K562 (cell line): ENCODE data around the gene BMPR2. TPM values are rescaled to one million over a fixed set of nuclear protein-coding genes. Genes with fewer than 3 reads are reported as not detected.
A peak's percentile ranks its signal among the peaks of the same experiment; 100 is the strongest.

ENCODE experiments used
- ATAC-seq: fragments of 200-7000 bp; cut with Tn5 transposase; 3 replicates; pipeline ENCODE4 v1.9.1; 2020; ENCODE audit warnings: moderate library complexity
- BruUV-seq: library from RNA; stranded (reverse); fragments of 400-500 nt; replicated peaks from 2 replicates; lab custom pipeline; 2021; lab: Mats Ljungman, UMichigan
- CTCF ChIA-PET: fragments of 300-600 bp; formaldehyde crosslinking; extraction: SDS; loops from one replicate; lab custom pipeline; 2021; ENCODE audit warnings: low intra/inter-chr PET ratio; lab: Yijun Ruan, JAX
- POLR2A ChIA-PET: fragments of 300-600, 350-650 bp; sonication (Branson Sonifier 250); formaldehyde crosslinking; extraction: SDS; loops from one replicate; lab custom pipeline; 2021; ENCODE audit warnings: antibody characterized with exemption, inconsistent platforms; lab: Yijun Ruan, JAX
- DNase-seq, 4 experiments: peaks; one replicate each; pipeline versions ENCODE4 v3.0.0 to v3.0.0-alpha.2; 2011 to 2018; ENCODE audit warnings: low spot score in 3 of 4, mixed read lengths in 3 of 4; ENCODE audit errors: extremely low read depth in 1 of 4
- FAIRE-seq: peaks from 2 replicates; lab custom pipeline; 2011; peaks lifted over from hg19 to GRCh38; lab: Jason Lieb, UNC
- H2AFZ ChIP-seq: 2 replicates; pipeline ENCODE4 v1.6.0; 2011; ENCODE audit warnings: low read depth, low read length, control low read depth, inconsistent platforms
- H3K27ac ChIP-seq: fragments of 200-600 bp; 3 replicates; pipeline ENCODE4 v1.8.0; 2011; ENCODE audit warnings: low read depth, mild to moderate bottlenecking, control low read depth, inconsistent platforms, low read length, moderate library complexity, mixed read lengths; ENCODE audit errors: extremely low read depth
- H3K27me3 ChIP-seq, 2 experiments: fragments of 300-600 bp in 1 of 2; 2 replicates in 1 of 2; 3 replicates in 1 of 2; pipeline versions ENCODE4 v1.6.0 to v1.8.0; 2011; ENCODE audit warnings: inconsistent platforms in 2 of 2, low read length in 2 of 2, mild to moderate bottlenecking in 1 of 2, mixed read lengths in 1 of 2, moderate library complexity in 1 of 2; ENCODE audit not compliant: control insufficient read depth in 2 of 2, insufficient read depth in 2 of 2
- H3K36me3 ChIP-seq: fragments of 300-600 bp; 3 replicates; pipeline ENCODE4 v1.8.0; 2011; ENCODE audit warnings: mild to moderate bottlenecking, low read length, inconsistent platforms; ENCODE audit not compliant: control insufficient read depth, insufficient read depth
- H3K4me1 ChIP-seq, 2 experiments: fragments of 200-600 bp in 1 of 2; replicated peaks in 1 of 2; 2 replicates in 1 of 2; 3 replicates in 1 of 2; pipeline versions ENCODE4 v1.5.1 to v1.8.0; 2011; ENCODE audit warnings: inconsistent platforms in 2 of 2, low read length in 2 of 2, mild to moderate bottlenecking in 1 of 2, mixed read lengths in 1 of 2, moderate library complexity in 1 of 2; ENCODE audit not compliant: control insufficient read depth in 2 of 2, insufficient read depth in 2 of 2
- H3K4me2 ChIP-seq: 2 replicates; pipeline ENCODE4 v1.6.1; 2011; ENCODE audit warnings: low read length, control low read depth, inconsistent platforms, mixed read lengths; ENCODE audit not compliant: insufficient read depth
- H3K4me3 ChIP-seq: fragments of 200-600 bp; sonication (generic), shearing (Covaris generic); 2 replicates; pipeline ENCODE4 v1.5.1; 2016; ENCODE audit warnings: control low read depth, inconsistent platforms
- H3K79me2 ChIP-seq: fragments of 200-600 bp; 3 replicates; pipeline ENCODE4 v1.8.0; 2011; ENCODE audit warnings: low read length, inconsistent platforms; ENCODE audit not compliant: control insufficient read depth, insufficient read depth
- H3K9ac ChIP-seq, 2 experiments: 2 replicates each; pipeline versions ENCODE4 v1.6.0 to v1.6.1; 2011; ENCODE audit warnings: low read depth in 2 of 2, low read length in 2 of 2, control low read depth in 1 of 2, inconsistent platforms in 1 of 2, mild to moderate bottlenecking in 1 of 2, mixed read lengths in 1 of 2; ENCODE audit not compliant: insufficient read depth in 1 of 2
- H3K9me1 ChIP-seq: one replicate; pipeline ENCODE4 v1.6.0; 2011; ENCODE audit warnings: inconsistent platforms, mild to moderate bottlenecking, low read length, moderate library complexity; ENCODE audit not compliant: control insufficient read depth, insufficient read depth
- H3K9me3 ChIP-seq: replicated peaks from 2 replicates; pipeline ENCODE4 v1.5.1; 2011; ENCODE audit warnings: low read depth, low read length, inconsistent platforms; ENCODE audit not compliant: control insufficient read depth, insufficient read depth
- H4K20me1 ChIP-seq: replicated peaks from 2 replicates; pipeline ENCODE4 v1.6.1; 2011; ENCODE audit warnings: low read length, inconsistent platforms, mixed read lengths; ENCODE audit not compliant: control insufficient read depth, insufficient read depth
- BACH1 ChIP-seq: fragments of 200-800 bp; sonication (Bioruptor generic); IDR thresholded peaks from 2 replicates; pipeline ENCODE4 v1.6.1; 2016; ENCODE audit warnings: missing genetic modification characterization, missing compliant biosample characterization
- NCOA1 ChIP-seq: fragments of 450-650 bp; IDR thresholded peaks from 2 replicates; pipeline ENCODE4 v1.6.1; 2016; ENCODE audit warnings: low read depth
- NEUROD1 ChIP-seq: fragments of 150-350 bp; IDR thresholded peaks from 2 replicates; pipeline ENCODE4 v1.6.1; 2014; ENCODE audit warnings: borderline replicate concordance, low read length, low read depth; ENCODE audit not compliant: partially characterized antibody
- NFE2L1 ChIP-seq: fragments of 450-650 bp; IDR thresholded peaks from 2 replicates; pipeline ENCODE4 v1.6.1; 2016; ENCODE audit warnings: missing genetic modification characterization, low read depth, mild to moderate bottlenecking, missing compliant biosample characterization, moderate library complexity, borderline replicate concordance
- NRF1 ChIP-seq, 2 experiments: fragments of 450-650 bp; IDR thresholded peaks in 1 of 2; conservative IDR thresholded peaks in 1 of 2; 2 replicates each; pipeline ENCODE4 v1.6.1; 2014; ENCODE audit warnings: mild to moderate bottlenecking in 2 of 2
- PHB2 ChIP-seq: fragments of 450-650 bp; IDR thresholded peaks from 2 replicates; pipeline ENCODE4 v1.6.1; 2017; ENCODE audit warnings: low read depth
- SPI1 ChIP-seq: IDR thresholded peaks from 2 replicates; pipeline ENCODE4 v1.6.1; 2011; ENCODE audit warnings: low read depth, low read length, control low read depth, borderline replicate concordance
- STAG1 ChIP-seq: sonication (generic); formaldehyde crosslinking; IDR thresholded peaks from 2 replicates; pipeline ENCODE4 v1.5.0; 2020; ENCODE audit warnings: missing genetic modification reagents, borderline replicate concordance
- TBL1XR1 ChIP-seq, 2 experiments: IDR thresholded peaks; 2 replicates each; pipeline ENCODE4 v1.6.1; 2012; ENCODE audit warnings: improper control_type of control experiment in 2 of 2, low read length in 2 of 2, mild to moderate bottlenecking in 1 of 2
- TGIF2 ChIP-seq: sonication (generic); formaldehyde crosslinking; IDR thresholded peaks from 2 replicates; pipeline ENCODE4 v1.8.1; 2022; ENCODE audit warnings: mild to moderate bottlenecking, missing genetic modification reagents, moderate library complexity
- ZNF589 ChIP-seq: fragments of 200-800 bp; sonication (Bioruptor generic); IDR thresholded peaks from 2 replicates; pipeline ENCODE4 v1.6.1; 2016; ENCODE audit warnings: low read depth, missing genetic modification characterization, missing compliant biosample characterization
- WGBS: fragments of 100-300 bp; shearing (Covaris generic); methylation state at CpG from one replicate; pipeline ENCODE4 v1.1.6; 2016; ENCODE audit warnings: low coverage, mixed read lengths; ENCODE audit not compliant: insufficient coverage; ENCODE audit errors: missing lambda C conversion rate; 5-methylcytosine and 5-hydroxymethylcytosine counted together
- in situ Hi-C: fragments of 300-500 bp; cut with MboI; formaldehyde crosslinking; loops from 4 replicates; pipeline ENCODE4 v1.15.0; 2018; ENCODE audit warnings: inconsistent platforms, mixed read lengths
- intact Hi-C: fragments of 100-400 bp; cut with micrococcal nuclease; formaldehyde crosslinking; loops from 2 replicates; pipeline ENCODE4 v1.14.2; 2022
- polyA plus RNA-seq, 8 experiments: library from polyadenylated mRNA; depleted of rRNA in 4 of 8; stranded (reverse) in 5 of 8; unstranded in 3 of 8; fragments of >200 nt; fragmentation: Nextera tagmentation in 2 of 8; fragmentation: Illumina TruSeq in 1 of 8; extraction: Ambion mirVana in 2 of 8; extraction: Trizol in 1 of 8; gene quantifications; 2 replicates each; pipeline versions ENCODE4 v1.2.1 to v1.2.3, GENCODE V29; 2011 to 2014; ENCODE audit warnings: inconsistent platforms in 1 of 8, missing spikeins in 1 of 8
- total RNA-seq, 7 experiments: library from RNA; depleted of rRNA in 6 of 7; stranded (reverse); fragments of >200 nt in 6 of 7; fragmentation: Illumina TruSeq in 2 of 7; extraction: Trizol in 2 of 7; gene quantifications; 2 replicates each; pipeline versions ENCODE4 v1.2.1 to v1.2.3, GENCODE V29; 2011 to 2021; ENCODE audit warnings: low replicate concordance in 1 of 7
- TF ChIP-seq, protein P1 (sequence below): fragments of 450-650 bp; formaldehyde crosslinking; IDR thresholded peaks from 2 replicates; pipeline ENCODE4 v1.4.0; 2020; ENCODE audit warnings: mild to moderate bottlenecking, moderate library complexity
- TF ChIP-seq, protein P2 (sequence below): fragments of 450-650 bp; IDR thresholded peaks from 2 replicates; pipeline ENCODE4 v1.6.1; 2016; ENCODE audit warnings: mild to moderate bottlenecking
- TF ChIP-seq, protein P3 (sequence below): fragments of 450-650 bp; formaldehyde crosslinking; IDR thresholded peaks from 2 replicates; pipeline ENCODE4 v1.4.0; 2022; ENCODE audit warnings: missing genetic modification characterization

The BMPR2 gene
- total and polyA plus RNA-seq, 9 of the 15 experiments (the other 6 are each of a cell fraction or from before 2014, with no cell fraction given): 0.73 to 5.0 (median 3.3) TPM

DNA sequence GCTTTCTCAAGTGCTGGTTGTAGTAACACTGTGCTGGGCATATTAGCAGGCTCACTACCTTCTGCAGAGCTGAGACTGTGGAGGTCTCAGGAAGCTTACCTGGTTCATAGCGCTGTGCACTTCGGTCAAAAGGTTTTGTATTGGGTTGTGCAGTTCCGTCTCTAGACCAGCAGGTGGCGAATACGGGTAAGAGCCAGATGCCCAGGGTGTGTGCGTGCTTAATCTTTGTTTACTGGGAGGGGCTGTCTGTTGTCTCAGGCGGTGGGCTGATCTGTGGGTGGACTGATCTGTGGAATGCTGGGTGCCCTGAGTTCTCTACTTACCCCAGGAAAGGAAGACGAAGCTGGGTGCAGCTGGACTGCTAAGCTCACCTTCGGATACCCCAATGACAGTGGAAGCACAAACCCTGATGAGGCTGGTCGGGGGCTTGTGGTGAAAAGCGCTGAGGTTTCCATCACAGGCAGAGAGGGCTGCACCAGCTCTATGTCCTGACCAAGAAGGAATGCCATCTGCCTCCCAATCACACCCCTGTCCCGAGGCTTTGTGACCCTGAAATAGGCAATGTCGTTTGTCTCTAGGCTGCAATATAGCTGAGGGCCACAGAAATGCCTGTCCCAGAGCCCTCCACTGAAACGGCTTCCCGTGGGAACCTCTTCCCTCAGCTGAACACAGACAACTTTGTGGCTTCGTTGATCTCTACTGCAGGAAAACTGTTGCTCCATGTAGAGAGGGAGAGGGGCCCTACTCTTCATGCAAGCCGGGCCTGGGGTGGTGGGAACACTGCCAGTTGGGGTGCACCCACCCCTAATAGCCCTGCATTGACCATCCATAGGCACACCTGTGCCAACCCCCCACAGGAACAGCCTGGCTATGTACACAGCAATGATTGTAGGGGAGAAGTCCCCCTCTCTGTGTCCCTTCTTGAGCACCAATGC is 212.8 kb downstream of the BMPR2 start (continued):
- TF ChIP-seq STAG1 (CRISPR knock-in tag): peak; percentile 66
- TF ChIP-seq NEUROD1: peak; percentile 6
- TF ChIP-seq, protein P1, sequence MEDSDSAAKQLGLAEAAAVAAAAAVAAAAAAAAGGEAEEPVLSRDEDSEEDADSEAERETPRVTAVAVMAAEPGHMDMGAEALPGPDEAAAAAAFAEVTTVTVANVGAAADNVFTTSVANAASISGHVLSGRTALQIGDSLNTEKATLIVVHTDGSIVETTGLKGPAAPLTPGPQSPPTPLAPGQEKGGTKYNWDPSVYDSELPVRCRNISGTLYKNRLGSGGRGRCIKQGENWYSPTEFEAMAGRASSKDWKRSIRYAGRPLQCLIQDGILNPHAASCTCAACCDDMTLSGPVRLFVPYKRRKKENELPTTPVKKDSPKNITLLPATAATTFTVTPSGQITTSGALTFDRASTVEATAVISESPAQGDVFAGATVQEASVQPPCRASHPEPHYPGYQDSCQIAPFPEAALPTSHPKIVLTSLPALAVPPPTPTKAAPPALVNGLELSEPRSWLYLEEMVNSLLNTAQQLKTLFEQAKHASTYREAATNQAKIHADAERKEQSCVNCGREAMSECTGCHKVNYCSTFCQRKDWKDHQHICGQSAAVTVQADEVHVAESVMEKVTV (CRISPR knock-in tag): peak; percentile 65
- no peak for TF ChIP-seq ZNF589 (CRISPR knock-in tag)
- TF ChIP-seq NFE2L1 (tag): no peak
- peak in 1 of 2 experiments; percentile 39; a peak in 1 of 4 replicates for TF ChIP-seq NRF1 (conservative IDR thresholded peaks at IDR 0.05 in 1 of 2, IDR thresholded peaks at IDR 0.05 in 1 of 2)

DNA sequence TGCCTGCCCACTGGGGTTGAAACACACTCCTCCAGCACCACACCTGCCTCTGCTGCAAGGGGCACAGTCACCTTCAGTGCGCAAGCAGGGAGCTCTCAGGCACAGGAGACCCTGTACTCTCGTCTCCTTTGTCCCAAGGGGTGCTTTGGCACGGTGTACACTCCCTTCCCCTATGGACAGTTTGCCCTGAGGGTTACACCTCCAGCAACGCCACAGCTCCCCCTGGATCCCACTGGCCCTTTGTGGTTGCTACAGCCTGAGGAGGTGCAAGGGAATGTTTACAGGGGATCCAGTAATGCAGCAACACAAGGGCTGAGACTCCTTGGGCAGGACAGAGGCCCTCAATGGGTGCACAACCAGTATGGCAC is 213.4 kb downstream of the BMPR2 start:
- Histone ChIP-seq H3K4me3 (no peak overlapping the region), H3K36me3 (no peaks in the 10 kb centered on the region), H3K9me3 (no peaks in the 10 kb centered on the region), H3K27ac (no peak overlapping the region), H3K27me3 (no peaks in the 10 kb centered on the region), H3K9me1 (no peaks in the 10 kb centered on the region), H2AFZ (0 out of 2 replicates have a peak overlapping the region, but pooled peaks have one; percentile 24), H3K4me1 (peaks cover 3 to 4% of the 10 kb centered on the region in 2 experiments; a peak in 3 of 5 replicates), H3K4me2 (no peak overlapping the region), H3K9ac (no peak overlapping the region), H4K20me1 (no peaks in the 10 kb centered on the region), H3K79me2 (no peaks in the 10 kb centered on the region)
- POLR2A ChIA-PET: interaction anchor here (1.0 kb wide), 1 partner anchor 11 kb away, joined by 3 read pairs; no protein-coding TSS in a partner anchor
- ATAC-seq (peak; percentile 60), FAIRE-seq (no peak), DNase-seq (no peak)
- CTCF ChIA-PET: no interaction called here
- no TSS peak for BruUV-seq
- intact Hi-C loops: loop anchor here (5.0 to 10.0 kb wide), 6 partner anchors 43 to 1228 kb away; partner anchors contain the start of genes CYP20A1, FAM117B and ICA1L
- 36% methylated on average over 2 of the region's 4 CpGs for WGBS
- in situ Hi-C loops: loop anchor here (25.0 kb wide), 1 partner anchor 873 kb away; no protein-coding TSS in a partner anchor
- TF ChIP-seq TBL1XR1 (IDR thresholded peaks at IDR 0.05; ENCODE audit: low read length in 2 of 2) (no peak), TGIF2 (CRISPR knock-in tag) (no peak), NCOA1 (no peak), PHB2 (no peak), SPI1 (no peak), BACH1 (tag) (no peak)
- TF ChIP-seq, protein P2, sequence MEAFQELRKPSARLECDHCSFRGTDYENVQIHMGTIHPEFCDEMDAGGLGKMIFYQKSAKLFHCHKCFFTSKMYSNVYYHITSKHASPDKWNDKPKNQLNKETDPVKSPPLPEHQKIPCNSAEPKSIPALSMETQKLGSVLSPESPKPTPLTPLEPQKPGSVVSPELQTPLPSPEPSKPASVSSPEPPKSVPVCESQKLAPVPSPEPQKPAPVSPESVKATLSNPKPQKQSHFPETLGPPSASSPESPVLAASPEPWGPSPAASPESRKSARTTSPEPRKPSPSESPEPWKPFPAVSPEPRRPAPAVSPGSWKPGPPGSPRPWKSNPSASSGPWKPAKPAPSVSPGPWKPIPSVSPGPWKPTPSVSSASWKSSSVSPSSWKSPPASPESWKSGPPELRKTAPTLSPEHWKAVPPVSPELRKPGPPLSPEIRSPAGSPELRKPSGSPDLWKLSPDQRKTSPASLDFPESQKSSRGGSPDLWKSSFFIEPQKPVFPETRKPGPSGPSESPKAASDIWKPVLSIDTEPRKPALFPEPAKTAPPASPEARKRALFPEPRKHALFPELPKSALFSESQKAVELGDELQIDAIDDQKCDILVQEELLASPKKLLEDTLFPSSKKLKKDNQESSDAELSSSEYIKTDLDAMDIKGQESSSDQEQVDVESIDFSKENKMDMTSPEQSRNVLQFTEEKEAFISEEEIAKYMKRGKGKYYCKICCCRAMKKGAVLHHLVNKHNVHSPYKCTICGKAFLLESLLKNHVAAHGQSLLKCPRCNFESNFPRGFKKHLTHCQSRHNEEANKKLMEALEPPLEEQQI: no peak
- TF ChIP-seq, protein P3, sequence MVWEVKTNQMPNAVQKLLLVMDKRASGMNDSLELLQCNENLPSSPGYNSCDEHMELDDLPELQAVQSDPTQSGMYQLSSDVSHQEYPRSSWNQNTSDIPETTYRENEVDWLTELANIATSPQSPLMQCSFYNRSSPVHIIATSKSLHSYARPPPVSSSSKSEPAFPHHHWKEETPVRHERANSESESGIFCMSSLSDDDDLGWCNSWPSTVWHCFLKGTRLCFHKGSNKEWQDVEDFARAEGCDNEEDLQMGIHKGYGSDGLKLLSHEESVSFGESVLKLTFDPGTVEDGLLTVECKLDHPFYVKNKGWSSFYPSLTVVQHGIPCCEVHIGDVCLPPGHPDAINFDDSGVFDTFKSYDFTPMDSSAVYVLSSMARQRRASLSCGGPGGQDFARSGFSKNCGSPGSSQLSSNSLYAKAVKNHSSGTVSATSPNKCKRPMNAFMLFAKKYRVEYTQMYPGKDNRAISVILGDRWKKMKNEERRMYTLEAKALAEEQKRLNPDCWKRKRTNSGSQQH: no peak
